ENCODE results near the gene RND2. TPM values are rescaled to one million over a fixed set of nuclear protein-coding genes. Genes with fewer than 3 reads are reported as not detected.

RND2 gene
- total and polyA plus RNA-seq, 7 donors: 0.23 to 4.6 (median 2.5) TPM

DNA sequence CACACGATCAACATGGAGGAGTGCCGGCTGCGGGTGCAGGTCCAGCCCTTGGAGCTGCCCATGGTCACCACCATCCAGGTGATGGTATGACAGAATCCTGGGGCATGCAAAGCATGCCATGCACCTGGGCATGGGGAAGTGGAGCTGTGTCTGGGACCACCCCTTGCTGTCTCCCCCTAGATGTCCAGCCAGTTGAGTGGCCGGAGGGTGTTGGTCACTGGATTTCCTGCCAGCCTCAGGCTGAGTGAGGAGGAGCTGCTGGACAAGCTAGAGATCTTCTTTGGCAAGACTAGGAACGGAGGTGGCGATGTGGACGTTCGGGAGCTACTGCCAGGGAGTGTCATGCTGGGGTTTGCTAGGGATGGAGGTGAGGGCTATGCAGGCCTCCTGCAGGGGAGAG, 11.7 kb upstream of the RND2 start:
- intact Hi-C loops (cut with DNase I): no loop called here
- Histone ChIP-seq H3K36me3 (peaks cover 10 to 61% (median 32%) of the 10 kb centered on the region in 4 donors), H3K9me3 (no peaks in the 10 kb centered on the region), H3K27me3 (no peaks in the 10 kb centered on the region), H3K27ac (peak overlapping the region in 3 of 4 donors; percentile 11 to 67 (median 54)), H3K4me3 (no peak overlapping the region), H3K4me1 (peaks cover 0 to 26% (median 21%) of the 10 kb centered on the region in 4 donors)
- WGBS, 2 donors: 92% methylated on average over 8 of the region's 8 CpGs
- TF ChIP-seq POLR2A (IDR thresholded peaks at IDR 0.05): no peak
- TF ChIP-seq POLR2AphosphoS5 (IDR thresholded peaks at IDR 0.05): no peak
- DNase-seq: no peak

DNA sequence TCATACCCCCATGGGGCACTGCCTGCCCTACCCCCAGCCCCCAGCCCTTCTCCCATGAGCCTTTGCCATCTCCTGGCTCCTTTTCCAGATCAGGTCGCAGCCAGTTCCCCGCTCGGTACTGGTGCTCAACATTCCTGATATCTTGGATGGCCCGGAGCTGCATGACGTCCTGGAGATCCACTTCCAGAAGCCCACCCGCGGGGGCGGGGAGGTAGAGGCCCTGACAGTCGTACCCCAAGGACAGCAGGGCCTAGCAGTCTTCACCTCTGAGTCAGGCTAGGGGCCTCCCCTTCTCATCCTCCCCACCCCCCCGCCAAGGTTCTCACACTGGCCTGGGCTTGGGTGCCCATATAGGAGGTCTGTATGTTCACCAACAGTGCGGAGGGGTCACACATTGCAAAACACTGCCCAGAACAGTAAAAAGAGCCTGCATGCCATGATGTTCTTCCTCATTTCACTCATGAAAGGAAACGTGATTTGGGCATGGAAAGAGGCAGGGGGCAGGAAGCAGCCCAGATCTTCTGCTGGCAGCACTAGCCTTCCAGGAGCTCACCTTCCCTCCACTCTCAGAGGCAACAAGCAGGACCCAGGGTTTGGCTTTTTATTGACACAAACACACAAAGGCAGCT, 10.9 kb upstream of the RND2 start:
- WGBS, 2 donors: 85 to 92% methylated on average over 12 of the region's 12 CpGs
- peaks cover 10 to 63% (median 34%) of the 10 kb centered on the region in 4 donors for H3K36me3 ChIP-seq
- H3K4me3 ChIP-seq: no peak overlapping the region
- H3K9me3 ChIP-seq: no peaks in the 10 kb centered on the region
- TF ChIP-seq POLR2A (IDR thresholded peaks at IDR 0.05) (no peak), EP300 (IDR thresholded peaks at IDR 0.05) (no peak)
- intact Hi-C loops (cut with DNase I): no loop called here
- DNase-seq: peak; percentile 68
- H3K4me1 ChIP-seq: peaks cover 0 to 27% (median 21%) of the 10 kb centered on the region in 4 donors
- peak overlapping the region; percentile 33 to 67 (median 54) for H3K27ac ChIP-seq
- no peaks in the 10 kb centered on the region for H3K27me3 ChIP-seq

DNA sequence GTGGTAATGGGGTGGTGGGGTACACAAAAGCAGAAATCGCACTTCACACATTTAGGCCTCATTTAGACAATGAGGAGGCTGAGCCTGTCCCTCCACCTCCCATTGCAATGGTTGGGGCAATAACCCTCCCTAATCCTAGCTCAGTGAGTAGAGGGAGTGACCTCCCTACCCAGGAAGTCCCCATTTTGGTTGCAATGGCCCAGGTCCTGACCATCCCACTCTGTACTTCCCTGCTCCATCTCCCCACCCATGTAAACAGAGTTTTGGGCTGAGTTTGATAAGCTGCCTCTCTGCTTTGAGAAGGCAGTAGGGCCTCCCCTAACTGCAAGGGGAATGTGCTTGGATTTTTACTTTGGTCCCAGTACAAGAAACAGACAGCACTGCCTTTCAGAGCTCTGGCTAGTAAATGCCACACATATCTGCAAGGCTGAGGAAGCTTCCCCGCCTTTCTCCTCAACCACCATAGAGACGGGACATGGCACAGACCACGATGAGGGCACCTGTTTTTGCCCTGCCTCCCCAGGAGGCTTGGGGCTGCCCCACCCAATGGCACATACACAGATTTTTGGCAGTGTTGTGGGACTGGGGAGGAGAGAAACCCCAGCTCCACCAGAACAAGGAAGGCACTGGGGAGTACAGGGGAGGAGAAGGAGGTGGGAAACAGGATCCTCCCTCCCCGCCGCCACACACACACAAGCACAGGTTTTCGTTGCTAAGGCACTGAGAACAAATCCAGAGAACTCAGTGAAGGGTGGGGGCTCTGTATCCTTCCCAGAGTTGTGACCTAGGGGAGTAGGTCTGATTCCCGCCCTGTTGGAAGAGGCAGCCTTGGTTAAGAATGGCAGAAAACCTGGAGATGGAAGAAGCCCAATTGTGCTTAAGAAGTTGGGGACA, 10.1 kb upstream of the RND2 start:
- WGBS, 2 donors: 79 to 80% methylated on average over 8 of the region's 8 CpGs
- peaks cover 10 to 63% (median 34%) of the 10 kb centered on the region in 4 donors for H3K36me3 ChIP-seq
- intact Hi-C loops (cut with DNase I): no loop called here

GRCh38 chr17:43015579-43015978, 9.5 kb upstream of the RND2 start:
- Histone ChIP-seq H3K27me3 (no peaks in the 10 kb centered on the region), H3K4me3 (no peak overlapping the region), H3K4me1 (peaks cover 0 to 34% (median 32%) of the 10 kb centered on the region in 4 donors), H3K9me3 (no peaks in the 10 kb centered on the region), H3K27ac (peak overlapping the region; percentile 43 to 67 (median 54)), H3K36me3 (peaks cover 10 to 63% (median 34%) of the 10 kb centered on the region in 4 donors)
- 80 to 82% methylated on average over 9 of the region's 9 CpGs for WGBS, 2 donors
- no peak for TF ChIP-seq CTCF (IDR thresholded peaks at IDR 0.05)
- TF ChIP-seq EP300 (IDR thresholded peaks at IDR 0.05): no peak
- TF ChIP-seq POLR2AphosphoS5 (IDR thresholded peaks at IDR 0.05): peak in 2 of 4 donors; percentile 31
- TF ChIP-seq POLR2A (IDR thresholded peaks at IDR 0.05): no peak
- peak; percentile 80 for DNase-seq
- intact Hi-C loops (cut with DNase I): no loop called here

More for the DNA sequence above, 10.1 kb upstream of the RND2 start:
- Histone ChIP-seq H3K27ac (peak overlapping the region; percentile 43 to 67 (median 54)), H3K9me3 (no peaks in the 10 kb centered on the region), H3K4me3 (no peak overlapping the region), H3K27me3 (no peaks in the 10 kb centered on the region), H3K4me1 (peaks cover 0 to 32% (median 29%) of the 10 kb centered on the region in 4 donors)
- peak; percentile 24 for DNase-seq
- TF ChIP-seq EP300 (IDR thresholded peaks at IDR 0.05): no peak
- no peak for TF ChIP-seq POLR2AphosphoS5 (IDR thresholded peaks at IDR 0.05)
- no peak for TF ChIP-seq CTCF (IDR thresholded peaks at IDR 0.05)
- no peak for TF ChIP-seq POLR2A (IDR thresholded peaks at IDR 0.05)

DNA sequence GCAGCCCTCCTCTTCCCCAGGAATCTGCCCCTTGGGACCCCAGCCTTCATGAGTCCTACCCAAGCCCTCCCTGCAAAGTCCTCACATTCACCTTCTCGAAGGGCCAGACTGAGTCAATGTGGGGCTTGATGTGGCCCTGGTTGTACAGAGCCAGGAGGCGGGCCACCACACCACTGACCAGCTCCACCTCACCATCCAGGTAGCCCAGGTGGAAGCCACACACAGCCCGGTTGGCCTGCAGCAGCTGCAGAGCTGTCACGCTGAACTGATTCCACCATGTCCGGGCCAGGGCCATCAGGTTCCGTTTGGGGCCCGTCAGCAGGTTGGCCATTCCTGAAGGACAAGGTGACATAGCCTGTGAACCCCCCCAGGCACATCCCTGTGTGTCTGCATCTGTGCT, 8.8 kb upstream of the RND2 start:
- no peak for DNase-seq
- TF ChIP-seq POLR2A (IDR thresholded peaks at IDR 0.05) (no peak), POLR2AphosphoS5 (IDR thresholded peaks at IDR 0.05) (no peak), EP300 (IDR thresholded peaks at IDR 0.05) (no peak), CTCF (IDR thresholded peaks at IDR 0.05) (no peak)
- intact Hi-C loops (cut with DNase I): no loop called here
- Histone ChIP-seq H3K27ac (peak overlapping the region; percentile 43 to 67 (median 54)), H3K36me3 (peaks cover 10 to 63% (median 34%) of the 10 kb centered on the region in 4 donors), H3K4me1 (peaks cover 0 to 39% (median 37%) of the 10 kb centered on the region in 4 donors), H3K27me3 (no peaks in the 10 kb centered on the region), H3K4me3 (no peak overlapping the region), H3K9me3 (no peaks in the 10 kb centered on the region)
- WGBS, 2 donors: 90 to 95% methylated on average over 7 of the region's 7 CpGs

Measured in sigmoid colon (tissue), 7 donors.